ENCODE measurements around the gene DNTTIP2. TPM values are rescaled to one million over a fixed set of nuclear protein-coding genes. Genes with fewer than 3 reads are reported as not detected.
A peak's percentile ranks its signal among the peaks of the same experiment; 100 is the strongest.

DNTTIP2 gene
- total and polyA plus RNA-seq, 2 donors (not counting 3 experiments of a cell fraction or from before 2014, with no cell fraction given) = 8.0 to 53.7 TPM

- DNase-seq (ENCODE audit: low read depth, low spot score) (peak; percentile 90), FAIRE-seq (peak; percentile 78)
- Histone ChIP-seq H3K36me3 (ENCODE audit: control insufficient read depth in 2 of 2, extremely low read depth in 1 of 2, insufficient read depth in 2 of 2, low read length in 2 of 2) (no peaks in the 10 kb centered on the region), H2AFZ (ENCODE audit: low read depth, low read length) (peak overlapping the region; percentile 26), H3K9ac (replicated peaks; ENCODE audit: extremely low read depth, insufficient read depth, low read length) (peak overlapping the region; percentile 96), H3K27me3 (ENCODE audit: control insufficient read depth in 2 of 2, insufficient read depth in 2 of 2, low read length in 2 of 2) (no peaks in the 10 kb centered on the region), H3K4me2 (ENCODE audit: insufficient read depth, low read length) (peak overlapping the region; percentile 96), H3K4me3 (replicated peaks in 1 of 3; ENCODE audit: insufficient read depth in 1 of 3, low read depth in 1 of 3, low read length in 3 of 3) (peak overlapping the region; percentile 65 to 90 (median 67)), H3K4me1 (ENCODE audit: control insufficient read depth, extremely low read depth, insufficient read depth, low read length) (peaks cover 25% of the 10 kb centered on the region), H3K79me2 (ENCODE audit: control insufficient read depth, insufficient read depth, low read length) (no peaks in the 10 kb centered on the region), H3K9me1 (replicated peaks; ENCODE audit: control insufficient read depth, extremely low read depth, insufficient read depth, low read length) (no peaks in the 10 kb centered on the region), H4K20me1 (replicated peaks; ENCODE audit: control insufficient read depth, extremely low read depth, insufficient read depth, low read length) (no peaks in the 10 kb centered on the region), H3K9me3 (replicated peaks; ENCODE audit: control insufficient read depth, insufficient read depth, low read length) (no peaks in the 10 kb centered on the region), H3K27ac (ENCODE audit: insufficient read depth, low read depth, low read length) (peak overlapping the region; percentile 99)
- peak; percentile 70 for TF ChIP-seq FOS (IDR thresholded peaks at IDR 0.05; ENCODE audit: borderline replicate concordance, insufficient read depth, low read length)
- TF ChIP-seq CTCF (IDR thresholded peaks at IDR 0.05; ENCODE audit: extremely low read depth in 1 of 2, insufficient read depth in 1 of 2, low read depth in 1 of 2, low read length in 2 of 2) = no peak
- TF ChIP-seq JUN (IDR thresholded peaks at IDR 0.05; ENCODE audit: borderline replicate concordance, insufficient read depth, insufficient read length, low read depth) = peak; percentile 65
- CTCF ChIA-PET = interaction anchor here (0.6 to 11.8 kb wide), 20 partner anchors 18 to 766 kb away, joined by 3 to 325 read pairs (median 5); partner anchors contain the start of gene BCAR3
- POLR2A ChIA-PET = interaction anchor here (0.7 to 1.2 kb wide), 4 partner anchors 29 to 766 kb away, joined by 3 to 9 read pairs (median 4); partner anchors contain the start of gene MTF2
- BruUV-seq (replicated peaks) = TSS peak; percentile 34
- dilution Hi-C loops (cut with MboI; ENCODE audit: extremely low pct_ligation_motif_present, low sequenced_read_pairs) (no loop called here), intact Hi-C loops (cut with micrococcal nuclease) (loop anchor here (1.0 to 5.0 kb wide), 6 partner anchors 67 to 541 kb away; partner anchors contain the start of gene FNBP1L)
These were observed 33.3 kb downstream of the DNTTIP2 start for GRCh38 chr1:93845538-93846205.
